IPS-18a (cell line): ENCODE results near the gene GPC6.

ENCODE experiments used
- H3K27ac ChIP-seq: one replicate; pipeline ENCODE4 v1.5.1; 2013; ENCODE audit warnings: low read length
- H3K27me3 ChIP-seq: one replicate; pipeline ENCODE4 v1.6.1; 2013; ENCODE audit warnings: mild to moderate bottlenecking, low read length; ENCODE audit not compliant: control insufficient read depth, insufficient read depth
- H3K36me3 ChIP-seq: one replicate; pipeline ENCODE4 v1.6.1; 2013; ENCODE audit warnings: low read depth, low read length; ENCODE audit not compliant: control insufficient read depth
- H3K4me1 ChIP-seq: one replicate; pipeline ENCODE4 v1.6.1; 2013; ENCODE audit warnings: low read depth, low read length; ENCODE audit not compliant: control insufficient read depth
- H3K4me3 ChIP-seq: one replicate; pipeline ENCODE4 v1.5.1; 2013; ENCODE audit warnings: low read length
- H3K9ac ChIP-seq: one replicate; pipeline ENCODE4 v1.6.1; 2013; ENCODE audit warnings: mild to moderate bottlenecking, low read length, moderate library complexity
- H3K9me3 ChIP-seq: one replicate; pipeline ENCODE4 v1.6.1; 2013; ENCODE audit warnings: low read depth, low read length; ENCODE audit not compliant: control insufficient read depth

The GPC6 gene

DNA sequence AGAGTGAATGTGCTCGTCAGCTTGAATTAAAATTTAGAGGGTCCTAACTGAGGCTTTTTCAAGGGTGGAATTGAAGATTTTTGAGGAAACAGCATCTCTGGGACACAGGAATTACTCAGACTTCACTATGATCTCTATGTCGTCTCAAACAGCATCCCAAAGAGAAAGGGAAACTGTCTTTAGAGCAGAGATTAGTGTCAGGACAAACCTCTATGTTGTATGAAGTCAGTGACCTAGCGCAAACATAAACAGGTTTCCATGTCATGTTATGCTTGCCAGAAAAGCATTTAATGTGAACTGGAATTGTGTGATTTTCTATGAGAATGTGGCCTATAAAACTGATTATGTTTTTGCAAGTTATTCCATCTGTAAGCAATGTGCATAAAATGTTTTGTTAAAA is 573.7 kb downstream of the GPC6 start:
- Histone ChIP-seq H3K4me1 (no peaks in the 10 kb centered on the region), H3K9me3 (no peaks in the 10 kb centered on the region), H3K36me3 (no peaks in the 10 kb centered on the region), H3K27ac (no peak overlapping the region), H3K9ac (no peak overlapping the region), H3K4me3 (no peak overlapping the region), H3K27me3 (no peaks in the 10 kb centered on the region)

DNA sequence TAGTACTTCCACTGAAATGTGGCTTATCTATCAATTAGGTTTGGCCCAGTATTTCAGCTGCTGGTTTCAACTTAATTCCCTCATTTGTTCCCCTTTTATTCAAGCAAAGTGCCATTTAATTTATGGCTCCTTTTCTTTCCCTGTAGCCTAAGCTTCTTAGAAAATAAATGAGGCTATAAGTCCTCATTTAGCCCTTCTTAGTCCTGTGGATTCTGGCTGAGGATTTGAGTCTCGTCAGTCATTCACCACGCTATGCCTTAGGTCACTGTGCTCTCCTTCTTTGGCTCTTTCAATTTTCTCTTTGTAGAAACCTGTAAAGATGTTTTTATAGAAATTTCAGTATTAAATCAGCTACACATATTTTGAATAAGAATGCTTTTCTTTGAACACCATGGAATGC is 579.1 kb downstream of the GPC6 start:
- Histone ChIP-seq H3K9ac (no peak overlapping the region), H3K9me3 (no peaks in the 10 kb centered on the region), H3K4me1 (peaks cover 22% of the 10 kb centered on the region), H3K27ac (no peak overlapping the region), H3K4me3 (no peak overlapping the region), H3K36me3 (no peaks in the 10 kb centered on the region), H3K27me3 (no peaks in the 10 kb centered on the region)

DNA sequence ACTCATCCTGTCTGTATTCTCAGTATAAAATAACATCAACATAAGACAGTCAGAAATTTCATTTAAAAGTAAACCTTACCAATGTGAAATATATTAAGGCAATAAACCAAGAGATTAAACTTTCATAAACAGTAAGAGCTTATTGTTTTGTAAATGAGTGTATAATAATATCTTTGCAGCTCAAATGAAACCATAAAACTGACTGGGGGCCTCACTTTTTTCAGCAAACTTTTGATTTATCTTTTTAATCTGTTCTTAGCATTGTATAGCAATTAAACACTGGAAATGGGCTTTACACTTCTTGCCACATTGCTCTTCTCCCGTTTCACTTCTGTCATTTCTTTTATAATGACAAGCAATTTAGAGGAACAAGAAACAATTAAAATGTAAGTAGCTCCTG is 580.3 kb downstream of the GPC6 start:
- Histone ChIP-seq H3K36me3 (no peaks in the 10 kb centered on the region), H3K27me3 (no peaks in the 10 kb centered on the region), H3K27ac (peak overlapping the region; percentile 10), H3K9ac (no peak overlapping the region), H3K9me3 (no peaks in the 10 kb centered on the region), H3K4me3 (no peak overlapping the region), H3K4me1 (peaks cover 25% of the 10 kb centered on the region)

DNA sequence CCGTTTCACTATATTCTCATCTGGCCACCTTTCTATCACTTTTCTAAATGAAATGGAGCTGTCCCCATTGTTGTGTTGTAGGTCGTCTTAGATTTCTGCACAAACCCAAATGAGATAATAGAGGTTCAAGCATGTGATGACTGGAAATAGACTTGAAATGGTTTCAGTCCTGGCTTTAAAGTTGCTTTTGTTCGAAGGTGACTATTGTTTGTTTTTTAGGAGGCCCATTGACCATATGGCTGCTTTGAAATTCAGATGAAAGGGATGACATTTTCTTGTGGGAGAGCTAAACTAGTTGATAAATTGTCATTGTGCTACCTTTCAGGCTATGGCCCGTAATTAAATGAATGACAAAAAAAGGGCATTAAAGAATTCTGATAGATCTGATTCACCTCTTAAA is 583.7 kb downstream of the GPC6 start:
- H3K27me3 ChIP-seq: no peaks in the 10 kb centered on the region
- no peaks in the 10 kb centered on the region for H3K36me3 ChIP-seq
- no peak overlapping the region for H3K4me3 ChIP-seq
- peaks cover 31% of the 10 kb centered on the region for H3K4me1 ChIP-seq
- no peak overlapping the region for H3K9ac ChIP-seq
- no peak overlapping the region for H3K27ac ChIP-seq
- no peaks in the 10 kb centered on the region for H3K9me3 ChIP-seq

DNA sequence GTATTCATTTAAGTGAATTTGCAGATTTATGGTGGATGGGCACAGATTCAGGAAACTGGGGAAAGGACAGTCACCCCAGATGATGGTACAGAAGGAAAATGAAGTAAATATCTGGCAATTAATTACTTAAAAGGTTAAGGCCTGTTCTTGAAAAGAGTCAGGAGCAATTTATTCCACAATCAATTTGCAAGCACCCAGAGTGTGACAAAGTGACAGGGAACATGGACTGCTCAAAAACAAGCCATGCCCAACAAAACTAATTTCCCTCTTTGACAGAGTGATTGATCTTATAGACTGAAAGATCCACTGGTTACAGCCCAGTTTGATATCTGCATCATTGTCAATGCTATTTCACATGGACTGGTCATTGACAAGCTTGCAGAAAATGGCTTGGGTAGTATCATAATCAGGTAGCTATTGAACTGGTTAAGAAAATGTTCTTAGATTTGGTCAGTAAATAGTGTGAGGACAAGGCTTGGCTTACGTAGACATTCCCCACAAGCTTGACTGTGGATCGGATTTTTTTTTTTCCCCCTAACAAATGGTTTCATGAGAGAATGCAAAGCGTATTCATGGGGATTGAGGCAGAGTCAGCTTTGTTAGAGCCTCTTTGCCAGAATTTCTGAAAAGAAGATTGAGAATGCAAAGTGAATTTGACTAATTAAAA is 584.6 kb downstream of the GPC6 start:
- peaks cover 31% of the 10 kb centered on the region for H3K4me1 ChIP-seq
- no peak overlapping the region for H3K27ac ChIP-seq
- H3K9ac ChIP-seq: no peak overlapping the region
- no peak overlapping the region for H3K4me3 ChIP-seq
- H3K27me3 ChIP-seq: no peaks in the 10 kb centered on the region
- no peaks in the 10 kb centered on the region for H3K36me3 ChIP-seq
- H3K9me3 ChIP-seq: no peaks in the 10 kb centered on the region

DNA sequence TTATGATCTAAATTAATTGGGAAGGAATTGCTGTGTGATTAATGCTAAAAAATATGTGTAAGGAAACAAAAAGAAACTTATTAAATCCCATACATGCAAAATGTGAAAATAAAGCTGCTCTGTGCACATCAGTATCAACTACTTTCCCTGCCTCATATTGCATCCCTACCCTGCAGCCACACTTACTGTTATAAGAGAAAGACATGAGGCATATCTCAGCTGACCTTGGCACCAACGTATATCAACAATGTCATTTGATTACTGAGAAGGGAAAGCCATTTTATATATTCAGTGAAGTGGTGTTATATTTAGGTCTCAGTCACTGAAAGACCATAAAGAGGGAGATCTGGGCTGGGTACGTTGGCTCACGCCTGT is 585.1 kb downstream of the GPC6 start:
- Histone ChIP-seq H3K9ac (no peak overlapping the region), H3K9me3 (no peaks in the 10 kb centered on the region), H3K36me3 (no peaks in the 10 kb centered on the region), H3K27ac (no peak overlapping the region), H3K27me3 (no peaks in the 10 kb centered on the region), H3K4me3 (no peak overlapping the region), H3K4me1 (peaks cover 30% of the 10 kb centered on the region)

DNA sequence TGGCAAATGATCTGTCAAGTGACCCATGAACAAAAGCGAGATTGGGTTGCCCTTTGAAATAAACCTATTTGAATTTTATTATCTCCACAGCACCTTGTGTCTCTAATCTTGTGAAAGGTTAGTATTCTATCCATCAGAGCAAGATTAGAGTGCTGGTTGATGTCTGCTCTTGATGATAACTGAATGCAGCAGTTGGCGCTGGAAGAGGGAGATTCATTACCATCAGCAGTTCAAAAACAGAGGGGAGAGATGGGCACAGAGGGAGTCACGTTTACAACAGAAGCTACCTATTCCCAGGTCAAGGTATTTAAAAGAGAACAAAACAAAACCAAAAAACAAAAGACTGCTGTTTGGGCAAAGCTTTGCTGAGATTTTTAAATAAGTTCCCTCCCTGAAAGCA is 588.1 kb downstream of the GPC6 start:
- Histone ChIP-seq H3K9ac (no peak overlapping the region), H3K4me1 (peaks cover 22% of the 10 kb centered on the region), H3K27ac (no peak overlapping the region), H3K4me3 (no peak overlapping the region), H3K9me3 (no peaks in the 10 kb centered on the region), H3K27me3 (no peaks in the 10 kb centered on the region), H3K36me3 (no peaks in the 10 kb centered on the region)

DNA sequence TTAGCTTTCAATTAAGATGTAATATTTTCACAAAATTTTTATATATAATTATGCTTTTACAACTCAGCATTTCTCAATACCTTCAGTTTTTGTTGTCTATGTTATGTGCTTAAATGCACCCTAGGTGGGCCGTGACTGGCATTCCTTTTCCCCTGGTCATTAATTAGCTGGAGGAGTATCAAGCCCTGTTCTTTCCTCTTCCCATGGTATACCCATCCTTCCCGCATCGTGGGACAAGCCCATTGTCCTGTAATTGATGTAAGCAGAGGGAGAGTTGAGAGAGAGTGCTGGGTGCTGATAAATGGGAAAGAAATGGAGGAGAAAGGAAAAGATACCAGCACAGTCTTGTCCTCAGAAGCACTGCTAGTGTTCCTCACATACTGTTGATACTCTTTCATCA is 591.7 kb downstream of the GPC6 start:
- Histone ChIP-seq H3K9ac (no peak overlapping the region), H3K9me3 (no peaks in the 10 kb centered on the region), H3K4me1 (peaks cover 8% of the 10 kb centered on the region), H3K36me3 (no peaks in the 10 kb centered on the region), H3K27me3 (no peaks in the 10 kb centered on the region), H3K4me3 (no peak overlapping the region), H3K27ac (no peak overlapping the region)

DNA sequence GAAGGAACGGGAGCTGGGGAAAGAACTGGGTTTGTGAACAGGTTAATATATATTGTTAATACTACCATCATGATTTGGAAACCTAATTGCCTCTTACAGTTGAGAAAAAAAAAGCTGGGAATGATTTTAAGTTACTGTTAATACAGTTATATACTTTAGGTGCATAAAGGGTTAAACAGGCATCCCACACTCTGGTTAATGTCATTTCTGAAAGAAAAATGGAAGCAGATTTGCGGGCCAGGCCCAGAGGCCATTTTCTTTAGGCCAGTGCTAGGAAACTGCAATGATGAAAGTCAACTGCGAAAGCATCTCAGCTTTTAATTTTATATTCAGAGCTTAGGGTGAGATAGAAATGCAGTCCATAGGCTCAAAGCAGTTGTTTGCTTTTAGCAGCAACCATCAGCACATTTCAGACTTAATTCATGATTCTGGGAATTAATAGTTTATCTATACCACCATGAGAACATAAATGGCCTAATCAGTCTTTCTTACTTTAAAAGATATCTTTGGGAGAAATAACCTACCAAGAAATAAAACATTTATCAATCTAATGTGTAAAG is 592.8 kb downstream of the GPC6 start:
- peaks cover 7% of the 10 kb centered on the region for H3K4me1 ChIP-seq
- no peak overlapping the region for H3K27ac ChIP-seq
- no peaks in the 10 kb centered on the region for H3K9me3 ChIP-seq
- H3K36me3 ChIP-seq: no peaks in the 10 kb centered on the region
- H3K9ac ChIP-seq: no peak overlapping the region
- no peaks in the 10 kb centered on the region for H3K27me3 ChIP-seq
- no peak overlapping the region for H3K4me3 ChIP-seq

DNA sequence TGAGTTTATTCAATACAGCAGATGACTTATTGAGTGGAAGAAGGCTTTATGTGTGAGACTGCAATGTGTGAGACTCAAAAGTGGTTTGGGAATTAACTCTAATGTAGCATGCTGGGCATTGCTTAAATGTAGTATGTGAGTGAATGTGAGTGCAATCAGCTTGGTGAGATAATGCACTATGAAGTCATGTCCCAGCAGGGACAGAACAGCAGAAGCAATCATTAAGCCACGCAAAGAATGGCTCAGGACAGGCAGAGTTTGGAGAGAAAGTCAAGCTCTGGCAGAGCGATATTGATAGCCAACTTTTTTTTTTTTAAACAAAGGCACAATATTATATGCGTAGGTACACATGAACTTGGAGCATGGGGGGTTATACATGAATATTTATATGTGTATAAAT is 597.7 kb downstream of the GPC6 start:
- Histone ChIP-seq H3K4me3 (no peak overlapping the region), H3K27me3 (no peaks in the 10 kb centered on the region), H3K36me3 (no peaks in the 10 kb centered on the region), H3K4me1 (no peaks in the 10 kb centered on the region), H3K9me3 (no peaks in the 10 kb centered on the region), H3K9ac (no peak overlapping the region), H3K27ac (no peak overlapping the region)

DNA sequence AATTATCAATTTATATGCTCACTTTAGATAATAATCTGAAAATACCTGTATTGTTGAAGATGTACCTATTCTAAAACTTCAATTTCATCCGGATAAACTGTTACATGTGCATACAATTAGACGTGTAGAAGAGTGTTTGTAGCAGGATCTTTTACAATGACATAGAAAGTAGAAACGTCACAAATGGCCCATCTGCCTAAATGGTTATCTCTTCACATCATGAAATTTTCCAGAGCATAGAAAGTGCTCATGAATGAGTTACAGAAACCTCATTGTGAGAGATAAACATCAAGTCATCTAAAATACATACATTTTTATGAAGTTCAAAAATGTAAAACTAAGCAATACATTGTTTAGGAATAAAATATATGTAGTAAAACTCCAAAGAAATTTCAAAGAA is 607.4 kb downstream of the GPC6 start:
- Histone ChIP-seq H3K27me3 (no peaks in the 10 kb centered on the region), H3K36me3 (no peaks in the 10 kb centered on the region), H3K9ac (no peak overlapping the region), H3K4me1 (no peaks in the 10 kb centered on the region), H3K27ac (no peak overlapping the region), H3K4me3 (no peak overlapping the region), H3K9me3 (no peaks in the 10 kb centered on the region)

DNA sequence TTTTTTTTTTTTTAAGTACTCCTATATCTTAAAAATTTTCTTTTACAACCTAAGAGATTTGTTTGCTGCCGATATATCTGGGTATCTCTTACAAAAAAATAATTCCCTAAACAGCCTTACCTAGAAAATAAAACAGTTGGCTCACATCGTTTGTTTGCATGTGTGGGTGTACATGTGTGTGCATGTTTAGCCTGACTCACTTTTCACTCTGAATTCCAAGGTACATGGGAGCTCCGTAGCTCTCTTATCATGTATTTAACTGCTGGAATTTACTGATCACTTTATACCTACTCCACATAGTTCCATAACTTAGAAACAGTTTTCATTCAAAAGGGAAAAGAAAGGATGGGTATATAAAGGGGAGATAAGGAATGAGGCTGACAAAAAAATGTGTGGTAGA is 616.5 kb downstream of the GPC6 start:
- no peak overlapping the region for H3K9ac ChIP-seq
- H3K27me3 ChIP-seq: no peaks in the 10 kb centered on the region
- no peaks in the 10 kb centered on the region for H3K36me3 ChIP-seq
- peaks cover 2% of the 10 kb centered on the region for H3K4me1 ChIP-seq
- no peak overlapping the region for H3K27ac ChIP-seq
- H3K9me3 ChIP-seq: no peaks in the 10 kb centered on the region
- H3K4me3 ChIP-seq: no peak overlapping the region
